ENCODE measurements around the gene UCN3. TPM values are rescaled to one million over a fixed set of nuclear protein-coding genes. Genes with fewer than 3 reads are reported as not detected.
A peak's percentile ranks its signal among the peaks of the same experiment; 100 is the strongest.

The UCN3 gene
- total RNA-seq, 1 donor, result not detected

- Histone ChIP-seq H3K27ac (ENCODE audit: low read depth, low read length) (no peak overlapping the region), H3K36me3 (ENCODE audit: insufficient read depth, low read length) (no peaks in the 10 kb centered on the region), H2AFZ (ENCODE audit: low read length) (no peak overlapping the region), H3K9me3 (ENCODE audit: low read depth, low read length) (no peaks in the 10 kb centered on the region), H3K4me2 (ENCODE audit: insufficient read depth, low read length) (no peak overlapping the region), H3K4me3 (ENCODE audit: insufficient read depth, low read length) (no peak overlapping the region), H3K27me3 (ENCODE audit: insufficient read depth, low read length) (no peaks in the 10 kb centered on the region), H4K20me1 (ENCODE audit: insufficient read depth, low read length) (no peaks in the 10 kb centered on the region), H3K4me1 (ENCODE audit: insufficient read depth, low read length) (peaks cover 23% of the 10 kb centered on the region), H3K79me2 (ENCODE audit: insufficient read depth, low read length) (no peaks in the 10 kb centered on the region)
- TF ChIP-seq CTCF (IDR thresholded peaks at IDR 0.05; ENCODE audit: extremely low read depth, low read depth, low read length), result no peak
- no peak for DNase-seq (ENCODE audit: insufficient read length, low spot score, missing footprints)
Observed at GRCh38 chr10:5321273-5321672, 43.5 kb upstream of the UCN3 start.

GRCh38 chr10:5323446-5323845 lies 41.3 kb upstream of the UCN3 start:
- H3K4me1 ChIP-seq (ENCODE audit: insufficient read depth, low read length), result peaks cover 13% of the 10 kb centered on the region
- no peak for DNase-seq (ENCODE audit: insufficient read length, low spot score, missing footprints)
- peaks cover 1% of the 10 kb centered on the region for H3K27me3 ChIP-seq (ENCODE audit: insufficient read depth, low read length)
- H3K36me3 ChIP-seq (ENCODE audit: insufficient read depth, low read length), result no peaks in the 10 kb centered on the region
- H2AFZ ChIP-seq (ENCODE audit: low read length), result no peak overlapping the region
- H4K20me1 ChIP-seq (ENCODE audit: insufficient read depth, low read length), result no peaks in the 10 kb centered on the region
- no peaks in the 10 kb centered on the region for H3K79me2 ChIP-seq (ENCODE audit: insufficient read depth, low read length)
- no peak overlapping the region for H3K27ac ChIP-seq (ENCODE audit: low read depth, low read length)
- no peaks in the 10 kb centered on the region for H3K9me3 ChIP-seq (ENCODE audit: low read depth, low read length)
- H3K4me2 ChIP-seq (ENCODE audit: insufficient read depth, low read length), result no peak overlapping the region
- H3K4me3 ChIP-seq (ENCODE audit: insufficient read depth, low read length), result no peak overlapping the region
- TF ChIP-seq CTCF (IDR thresholded peaks at IDR 0.05; ENCODE audit: extremely low read depth, low read depth, low read length), result no peak

- no peak for TF ChIP-seq CTCF (IDR thresholded peaks at IDR 0.05; ENCODE audit: extremely low read depth, low read depth, low read length)
- Histone ChIP-seq H3K9me3 (ENCODE audit: low read depth, low read length) (no peaks in the 10 kb centered on the region), H3K27ac (ENCODE audit: low read depth, low read length) (no peak overlapping the region), H3K79me2 (ENCODE audit: insufficient read depth, low read length) (no peaks in the 10 kb centered on the region), H2AFZ (ENCODE audit: low read length) (peak overlapping the region; percentile 26), H4K20me1 (ENCODE audit: insufficient read depth, low read length) (no peaks in the 10 kb centered on the region), H3K36me3 (ENCODE audit: insufficient read depth, low read length) (no peaks in the 10 kb centered on the region), H3K4me2 (ENCODE audit: insufficient read depth, low read length) (peak overlapping the region; percentile 27), H3K27me3 (ENCODE audit: insufficient read depth, low read length) (peaks cover 13% of the 10 kb centered on the region), H3K4me3 (ENCODE audit: insufficient read depth, low read length) (no peak overlapping the region), H3K4me1 (ENCODE audit: insufficient read depth, low read length) (peaks cover 13% of the 10 kb centered on the region)
- DNase-seq (ENCODE audit: insufficient read length, low spot score, missing footprints), result peak; percentile 70
Observed at GRCh38 chr10:5325076-5325475, 39.7 kb upstream of the UCN3 start.

DNA sequence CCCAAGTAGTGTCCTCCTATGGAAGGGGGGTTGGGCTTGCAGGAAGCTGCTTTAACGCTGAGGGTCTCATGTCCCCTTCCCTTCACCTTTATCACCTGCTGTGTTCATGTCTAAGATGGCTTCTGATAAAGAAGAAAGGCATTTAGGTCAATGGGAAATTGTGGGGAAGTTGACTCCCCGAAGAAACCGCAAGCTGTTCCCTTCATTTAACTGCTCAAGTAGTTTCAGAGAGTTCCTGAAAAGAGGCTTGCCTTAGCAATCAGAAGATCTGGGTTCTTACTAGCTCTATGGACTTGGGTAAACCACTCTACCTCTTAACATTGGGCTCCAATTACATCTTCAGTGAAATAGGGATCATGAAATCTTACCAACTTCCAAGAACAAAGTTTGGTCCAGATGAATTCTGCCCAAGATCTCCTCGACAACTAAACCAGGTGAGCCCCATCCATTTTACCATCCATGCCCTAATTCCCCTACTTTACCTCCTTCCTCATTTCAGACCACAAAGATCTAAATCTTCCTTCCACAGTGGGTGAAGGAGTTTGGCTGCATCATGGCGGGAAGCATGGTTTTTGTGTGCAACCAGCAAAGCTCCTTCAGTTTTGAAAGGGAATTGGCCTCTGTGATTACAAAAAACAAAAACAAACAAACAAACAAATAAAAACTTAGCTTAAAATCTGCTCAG lies 30.4 kb upstream of the UCN3 start:
- DNase-seq (ENCODE audit: insufficient read length, low spot score, missing footprints), result no peak
- peaks cover 11% of the 10 kb centered on the region for H3K27me3 ChIP-seq (ENCODE audit: insufficient read depth, low read length)
- H3K4me1 ChIP-seq (ENCODE audit: insufficient read depth, low read length), result no peaks in the 10 kb centered on the region
- H4K20me1 ChIP-seq (ENCODE audit: insufficient read depth, low read length), result no peaks in the 10 kb centered on the region
- TF ChIP-seq CTCF (IDR thresholded peaks at IDR 0.05; ENCODE audit: extremely low read depth, low read depth, low read length), result no peak
- H3K36me3 ChIP-seq (ENCODE audit: insufficient read depth, low read length), result no peaks in the 10 kb centered on the region
- no peak overlapping the region for H3K4me2 ChIP-seq (ENCODE audit: insufficient read depth, low read length)
- H2AFZ ChIP-seq (ENCODE audit: low read length), result no peak overlapping the region
- H3K79me2 ChIP-seq (ENCODE audit: insufficient read depth, low read length), result no peaks in the 10 kb centered on the region
- H3K27ac ChIP-seq (ENCODE audit: low read depth, low read length), result no peak overlapping the region
- H3K4me3 ChIP-seq (ENCODE audit: insufficient read depth, low read length), result no peak overlapping the region
- no peaks in the 10 kb centered on the region for H3K9me3 ChIP-seq (ENCODE audit: low read depth, low read length)
